A673 (cell line): Measurements from ENCODE around the gene CHRDL1. TPM values are rescaled to one million over a fixed set of nuclear protein-coding genes. Genes with fewer than 3 reads are reported as not detected.

Experiments used
- BruUV-seq: library from RNA; stranded (reverse); fragments of 400-500 nt; replicated peaks from 2 replicates; lab custom pipeline; 2021; lab: Mats Ljungman, UMichigan
- CTCF ChIA-PET: fragments of 300-600 bp; sonication (Branson Sonifier 250); formaldehyde crosslinking; loops from one replicate; lab custom pipeline; 2022; ENCODE audit warnings: antibody characterized with exemption; lab: Charles Lee
- POLR2A ChIA-PET: fragments of 300-600 bp; sonication (Branson Sonifier 250); formaldehyde crosslinking; loops from one replicate; lab custom pipeline; 2022; ENCODE audit warnings: antibody characterized with exemption; ENCODE audit not compliant: low non-redundant PET; lab: Charles Lee
- DNase-seq: peaks from one replicate; pipeline ENCODE4 v3.0.0-alpha.2; 2015; ENCODE audit warnings: low spot score
- H3K27ac ChIP-seq: fragments of 200-600 bp; sonication (generic); 2 replicates; pipeline ENCODE4 v1.5.1; 2016; ENCODE audit warnings: mixed run types, low read depth, mild to moderate bottlenecking, mixed read lengths, antibody characterized with exemption, low read length; ENCODE audit not compliant: poor library complexity, severe bottlenecking
- H3K27me3 ChIP-seq: fragments of 200-600 bp; sonication (generic); replicated peaks from 2 replicates; pipeline ENCODE4 v1.6.1; 2017; ENCODE audit warnings: mixed run types, low read depth, mild to moderate bottlenecking, mixed read lengths, antibody characterized with exemption, low read length; ENCODE audit not compliant: insufficient read depth, poor library complexity
- H3K36me3 ChIP-seq: fragments of 200-600 bp; sonication (generic); 2 replicates; pipeline ENCODE4 v1.6.1; 2016; ENCODE audit warnings: mixed run types, mild to moderate bottlenecking, mixed read lengths, antibody characterized with exemption, low read length; ENCODE audit not compliant: insufficient read depth, poor library complexity, severe bottlenecking
- H3K4me1 ChIP-seq: fragments of 200-600 bp; sonication (generic); 2 replicates; pipeline ENCODE4 v1.6.1; 2017; ENCODE audit warnings: mixed run types, mild to moderate bottlenecking, mixed read lengths, antibody characterized with exemption, low read length; ENCODE audit not compliant: insufficient read depth, poor library complexity, severe bottlenecking
- H3K4me3 ChIP-seq: fragments of 200-600 bp; sonication (generic); 2 replicates; pipeline ENCODE4 v1.5.1; 2016; ENCODE audit warnings: low read depth, mixed run types, mild to moderate bottlenecking, mixed read lengths, low read length; ENCODE audit not compliant: poor library complexity, severe bottlenecking
- H3K9me3 ChIP-seq: fragments of 200-600 bp; sonication (generic); 2 replicates; pipeline ENCODE4 v1.6.1; 2016; ENCODE audit warnings: mixed run types, low read depth, mild to moderate bottlenecking, mixed read lengths, antibody characterized with exemption, low read length; ENCODE audit not compliant: poor library complexity, severe bottlenecking
- EZH2 ChIP-seq: fragments of 200-600 bp; sonication (generic); IDR thresholded peaks from 2 replicates; pipeline ENCODE4 v1.6.1; 2017; ENCODE audit warnings: borderline replicate concordance, low read depth, mild to moderate bottlenecking, mixed read lengths, antibody characterized with exemption, low read length; ENCODE audit not compliant: poor library complexity, severe bottlenecking
- intact Hi-C: fragments of 100-400 bp; cut with micrococcal nuclease; formaldehyde crosslinking; loops from one replicate; pipeline ENCODE4 v1.10.0; 2022; ENCODE audit not compliant: unreplicated experiment
- total RNA-seq: library from RNA; stranded (reverse); gene quantifications from 2 replicates; pipeline ENCODE4 v1.2.3, GENCODE V29; 2021
- TF ChIP-seq, protein P1 (sequence below): fragments of 300-800, 200-600 bp; sonication (generic); conservative IDR thresholded peaks from 2 replicates; pipeline ENCODE4 v1.5.1; 2017; ENCODE audit warnings: low read depth, mild to moderate bottlenecking, antibody characterized with exemption, low read length, moderate library complexity, mixed read lengths

CHRDL1 gene
- total RNA-seq, 1 experiment from 2014 or later = 0.41 TPM

DNA sequence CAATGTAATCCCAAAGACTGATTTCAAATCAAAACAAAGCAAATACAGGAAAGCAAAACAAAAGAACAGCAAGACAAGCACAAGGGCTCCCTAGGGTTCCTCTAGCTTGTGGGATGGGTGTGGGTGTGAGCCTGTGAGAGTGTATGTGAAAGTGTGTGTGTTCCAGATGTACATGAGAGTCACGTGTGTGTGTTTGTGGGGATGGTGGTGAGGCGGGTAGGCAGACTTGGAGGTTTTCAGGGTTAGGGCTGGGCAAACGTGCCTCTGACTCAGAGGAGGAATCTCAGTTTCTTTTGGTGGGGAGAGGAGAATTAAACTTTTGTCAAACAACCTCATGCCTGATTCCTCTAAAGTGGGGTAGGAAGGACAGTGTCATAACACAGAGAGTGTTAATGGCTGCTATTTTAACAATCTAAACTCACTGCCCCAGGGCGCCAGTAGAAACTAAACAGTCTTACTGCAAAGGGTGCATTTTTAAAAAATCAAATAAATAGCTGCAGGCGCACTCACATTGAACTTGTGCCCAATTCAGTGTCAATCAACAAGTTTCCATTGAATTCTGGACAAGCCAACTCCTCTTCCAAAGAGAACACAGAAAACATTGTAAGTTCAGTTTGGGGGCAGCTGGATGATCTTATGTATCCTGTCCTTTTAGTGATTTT is 51.8 kb downstream of the CHRDL1 start:
- no TSS peak for BruUV-seq
- Histone ChIP-seq H3K9me3 (no peaks in the 10 kb centered on the region), H3K27me3 (no peaks in the 10 kb centered on the region), H3K36me3 (no peaks in the 10 kb centered on the region), H3K4me1 (no peaks in the 10 kb centered on the region), H3K27ac (no peak overlapping the region), H3K4me3 (no peak overlapping the region)
- no peak for TF ChIP-seq EZH2
- TF ChIP-seq, protein P1, sequence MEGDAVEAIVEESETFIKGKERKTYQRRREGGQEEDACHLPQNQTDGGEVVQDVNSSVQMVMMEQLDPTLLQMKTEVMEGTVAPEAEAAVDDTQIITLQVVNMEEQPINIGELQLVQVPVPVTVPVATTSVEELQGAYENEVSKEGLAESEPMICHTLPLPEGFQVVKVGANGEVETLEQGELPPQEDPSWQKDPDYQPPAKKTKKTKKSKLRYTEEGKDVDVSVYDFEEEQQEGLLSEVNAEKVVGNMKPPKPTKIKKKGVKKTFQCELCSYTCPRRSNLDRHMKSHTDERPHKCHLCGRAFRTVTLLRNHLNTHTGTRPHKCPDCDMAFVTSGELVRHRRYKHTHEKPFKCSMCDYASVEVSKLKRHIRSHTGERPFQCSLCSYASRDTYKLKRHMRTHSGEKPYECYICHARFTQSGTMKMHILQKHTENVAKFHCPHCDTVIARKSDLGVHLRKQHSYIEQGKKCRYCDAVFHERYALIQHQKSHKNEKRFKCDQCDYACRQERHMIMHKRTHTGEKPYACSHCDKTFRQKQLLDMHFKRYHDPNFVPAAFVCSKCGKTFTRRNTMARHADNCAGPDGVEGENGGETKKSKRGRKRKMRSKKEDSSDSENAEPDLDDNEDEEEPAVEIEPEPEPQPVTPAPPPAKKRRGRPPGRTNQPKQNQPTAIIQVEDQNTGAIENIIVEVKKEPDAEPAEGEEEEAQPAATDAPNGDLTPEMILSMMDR = no peak
- ChIA-PET CTCF (no interaction called here), POLR2A (no interaction called here)
- intact Hi-C loops = no loop called here
- DNase-seq = no peak

DNA sequence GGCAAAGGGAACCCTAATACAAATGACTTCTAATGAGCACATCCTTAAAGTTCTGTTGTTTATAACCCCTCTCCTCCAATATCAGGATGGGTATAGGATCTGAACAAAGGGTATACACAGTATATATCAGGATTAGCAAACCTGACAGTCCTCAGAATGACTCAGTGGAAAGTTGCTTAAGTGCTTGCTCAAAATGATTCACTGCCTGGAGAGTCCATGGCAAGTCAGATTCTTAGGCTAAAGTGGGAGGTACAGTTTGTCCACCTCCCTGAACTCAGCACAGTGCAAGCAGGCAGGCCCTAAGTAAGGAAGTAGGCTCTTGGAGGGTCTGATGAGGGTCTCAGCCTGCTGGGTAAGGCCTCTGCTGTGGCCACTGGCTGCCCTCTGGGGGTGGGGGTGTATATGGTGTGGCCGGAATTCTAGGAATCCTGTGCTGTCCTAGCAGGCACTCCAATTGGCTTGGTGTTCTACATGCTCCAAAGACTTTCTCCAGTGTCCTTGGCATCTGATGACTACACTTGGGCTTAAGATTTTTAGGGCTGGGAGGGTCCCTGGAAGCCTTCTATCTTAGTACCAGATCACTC is 54.3 kb downstream of the CHRDL1 start:
- DNase-seq = no peak
- CTCF ChIA-PET = no interaction called here

DNA sequence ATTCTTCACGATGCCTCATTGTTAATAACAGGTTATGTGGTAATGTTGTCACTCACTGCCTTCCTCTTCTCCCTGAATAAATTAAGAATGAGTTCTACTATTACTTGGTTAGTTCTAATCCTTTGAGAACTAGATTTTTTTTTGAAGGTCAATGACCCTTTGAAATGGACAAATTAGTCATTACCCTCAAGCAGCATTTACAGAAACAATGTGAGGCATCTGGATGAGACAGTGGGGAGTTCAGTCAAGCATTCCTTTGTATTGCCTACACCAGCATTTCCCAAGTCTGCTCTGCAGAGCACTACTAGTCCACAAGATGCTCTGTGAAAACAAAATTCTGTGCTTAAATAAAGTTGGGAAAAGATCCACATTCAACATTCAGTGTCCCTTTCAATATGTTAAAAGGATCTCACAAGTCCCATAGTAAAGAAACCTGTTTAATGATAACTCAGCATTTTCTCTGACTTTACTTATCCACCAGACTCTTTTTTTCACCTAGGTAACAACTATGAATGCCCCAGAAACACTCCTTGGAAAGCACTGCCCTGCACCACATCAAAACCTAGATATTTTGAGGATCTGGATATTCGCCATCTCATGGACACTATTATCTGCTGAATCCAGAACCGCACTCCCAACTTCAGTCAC is 60.6 kb downstream of the CHRDL1 start:
- H3K9me3 ChIP-seq = no peaks in the 10 kb centered on the region
- no TSS peak for BruUV-seq
- H3K4me3 ChIP-seq = no peak overlapping the region
- POLR2A ChIA-PET = no interaction called here
- TF ChIP-seq, protein P1 = no peak
- no peak for TF ChIP-seq EZH2
- DNase-seq = no peak
- H3K4me1 ChIP-seq = no peaks in the 10 kb centered on the region
- H3K36me3 ChIP-seq = no peaks in the 10 kb centered on the region
- no peaks in the 10 kb centered on the region for H3K27me3 ChIP-seq
- H3K27ac ChIP-seq = no peak overlapping the region
- intact Hi-C loops = no loop called here
- CTCF ChIA-PET = no interaction called here

More for the DNA sequence above, 54.3 kb downstream of the CHRDL1 start:
- Histone ChIP-seq H3K9me3 (no peaks in the 10 kb centered on the region), H3K36me3 (no peaks in the 10 kb centered on the region), H3K27ac (no peak overlapping the region), H3K27me3 (no peaks in the 10 kb centered on the region), H3K4me3 (no peak overlapping the region), H3K4me1 (no peaks in the 10 kb centered on the region)
- intact Hi-C loops = no loop called here
- POLR2A ChIA-PET = no interaction called here
- TF ChIP-seq EZH2 = no peak
- TF ChIP-seq, protein P1 = no peak
- no TSS peak for BruUV-seq
